Coronary artery (tissue), 2 donors: ENCODE results near the gene KLK1.
"Not testable (repeated sequence)": the region's sequence is repeated elsewhere in the genome, so short reads cannot be mapped to it uniquely, and the experiment has no call there.

ENCODE experiments used
- DNase-seq: peaks from one replicate; pipeline ENCODE4 v3.0.0-alpha.2; 2017; ENCODE audit warnings: low spot score
- H3K27ac ChIP-seq, 2 donors: fragments of 200-600 bp; sonication (generic); one replicate each; pipeline ENCODE4 v1.5.1; 2016 to 2019
- H3K4me3 ChIP-seq: fragments of 200-600 bp; sonication (generic); 2 replicates; pipeline ENCODE4 v1.5.1; 2016; ENCODE audit warnings: mild to moderate bottlenecking, moderate library complexity
- CTCF ChIP-seq: fragments of 200-600 bp; sonication (generic); IDR thresholded peaks from one replicate; pipeline ENCODE4 v1.5.1; 2019; ENCODE audit warnings: antibody characterized with exemption

The KLK1 gene

GRCh38 chr19:50792272-50793250, 31.0 kb downstream of the KLK1 start:
- H3K4me3 ChIP-seq: no peak overlapping the region
- no peak for DNase-seq
- no peak overlapping the region for H3K27ac ChIP-seq
- TF ChIP-seq CTCF: no peak

- H3K4me3 ChIP-seq: no peak overlapping the region
- no peak overlapping the region for H3K27ac ChIP-seq
- no peak for DNase-seq
- no peak for TF ChIP-seq CTCF
These were observed 31.9 kb downstream of the KLK1 start for GRCh38 chr19:50791594-50792271.

- no peak for TF ChIP-seq CTCF
- DNase-seq: no peak
- H3K27ac ChIP-seq: no peak overlapping the region
These were observed 32.6 kb downstream of the KLK1 start for GRCh38 chr19:50790922-50791467.

GRCh38 chr19:50790396-50790795, 33.2 kb downstream of the KLK1 start, which contains the start of gene ACP4:
TSS of gene ACP4 (plus strand) at chr19:50790415. CDS start at chr19:50790415, 0 bp downstream.
- Histone ChIP-seq H3K27ac (no peak within 1 kb of the TSS), H3K4me3 (no peak within 1 kb of the TSS)
- TF ChIP-seq CTCF: no peak
- DNase-seq: no peak

More at GRCh38 chr19:50790922-50791467, 32.6 kb downstream of the KLK1 start:
- H3K4me3 ChIP-seq: no peak overlapping the region

- no peak overlapping the region for H3K4me3 ChIP-seq
- no peak for TF ChIP-seq CTCF
- H3K27ac ChIP-seq: no peak overlapping the region
- DNase-seq: no peak
These were observed 38.3 kb downstream of the KLK1 start for GRCh38 chr19:50785329-50785728.

- TF ChIP-seq CTCF: no peak
- DNase-seq: no peak
- Histone ChIP-seq H3K27ac (no peak overlapping the region), H3K4me3 (no peak overlapping the region)
These were observed 38.9 kb downstream of the KLK1 start for GRCh38 chr19:50784710-50785109.

GRCh38 chr19:50783848-50784152, 39.8 kb downstream of the KLK1 start:
- H3K27ac ChIP-seq, DNase-seq: not testable (repeated sequence)

More at GRCh38 chr19:50783848-50784152, 39.8 kb downstream of the KLK1 start:
- not testable (repeated sequence) for H3K4me3 ChIP-seq
